SK-N-SH (cell line): ENCODE results near the gene TPRG1L.

Experiments
- CTCF ChIP-seq: fragments of 200-600 bp; sonication (generic); IDR thresholded peaks from 2 replicates; pipeline ENCODE4 v1.6.1; 2017; ENCODE audit warnings: antibody characterized with exemption, mild to moderate bottlenecking, moderate library complexity
- EZH2phosphoT487 ChIP-seq: fragments of 200-600 bp; sonication (generic); IDR thresholded peaks from 2 replicates; pipeline ENCODE4 v1.6.1; 2017; ENCODE audit warnings: low read depth, mixed run types, mild to moderate bottlenecking, antibody characterized with exemption, moderate library complexity, borderline replicate concordance
- FOSL2 ChIP-seq: IDR thresholded peaks from 2 replicates; pipeline ENCODE4 v1.4.0; 2012; ENCODE audit warnings: low read depth, mild to moderate bottlenecking, moderate library complexity, borderline replicate concordance
- JUND ChIP-seq: IDR thresholded peaks from 2 replicates; pipeline ENCODE4 v1.4.0; 2012
- PBX3 ChIP-seq: IDR thresholded peaks from 2 replicates; pipeline ENCODE4; 2012
- POLR2AphosphoS5 ChIP-seq: IDR thresholded peaks from 2 replicates; pipeline ENCODE4 v1.6.1; 2012; ENCODE audit warnings: low read depth, low read length
- REST ChIP-seq: IDR thresholded peaks from 2 replicates; pipeline ENCODE4 v1.6.1; 2012; ENCODE audit warnings: mild to moderate bottlenecking, low read depth, low read length, moderate library complexity
- RFX5 ChIP-seq: IDR thresholded peaks from 2 replicates; pipeline ENCODE4 v1.6.1; 2012; ENCODE audit warnings: mild to moderate bottlenecking, improper control_type of control experiment, low read length
- SIN3A ChIP-seq: IDR thresholded peaks from 2 replicates; pipeline ENCODE4 v1.6.1; 2012; ENCODE audit warnings: low read depth, mild to moderate bottlenecking, low read length, moderate library complexity, borderline replicate concordance
- SMC3 ChIP-seq: IDR thresholded peaks from 2 replicates; pipeline ENCODE4 v1.6.1; 2012; ENCODE audit warnings: low read depth, low read length, improper control_type of control experiment
- TAF1 ChIP-seq: IDR thresholded peaks from 2 replicates; pipeline ENCODE4 v1.6.1; 2012; ENCODE audit warnings: low read depth, mild to moderate bottlenecking, low read length, moderate library complexity, borderline replicate concordance
- TEAD4 ChIP-seq: IDR thresholded peaks from 2 replicates; pipeline ENCODE4 v1.4.0; 2012; ENCODE audit warnings: mild to moderate bottlenecking, borderline replicate concordance; ENCODE audit not compliant: insufficient read depth
- USF1 ChIP-seq: IDR thresholded peaks from 2 replicates; pipeline ENCODE4 v1.4.0; 2012; ENCODE audit warnings: low read depth, borderline replicate concordance

- TF ChIP-seq CTCF (no peak), FOSL2 (no peak), POLR2AphosphoS5 (no peak), SIN3A (no peak), TEAD4 (no peak), JUND (no peak), EZH2phosphoT487 (no peak), REST (no peak), SMC3 (no peak), PBX3 (no peak), TAF1 (no peak), RFX5 (no peak), USF1 (no peak)
Measured at GRCh38 chr1:3579626-3580025, 45.2 kb upstream of the TPRG1L start.
